ENCODE measurements around the gene NOTO. TPM values are rescaled to one million over a fixed set of nuclear protein-coding genes. Genes with fewer than 3 reads are reported as not detected.

The NOTO gene
- total RNA-seq, 3 donors from 2014 or later (not counting 1 experiment from before 2014, with no cell fraction given) = not detected

- WGBS (ENCODE audit: insufficient coverage) = 73% methylated on average over 10 of the region's 10 CpGs
- Histone ChIP-seq H3K36me3 (ENCODE audit: control insufficient read depth, insufficient read depth, low read length) (peaks cover 22% of the 10 kb centered on the region), H3K4me3 (ENCODE audit: low read length) (no peak overlapping the region), H3K4me1 (ENCODE audit: control insufficient read depth, insufficient read depth, low read length) (no peaks in the 10 kb centered on the region), H3K27ac (ENCODE audit: low read length) (no peak overlapping the region), H3K27me3 (ENCODE audit: control insufficient read depth, insufficient read depth, low read length) (no peaks in the 10 kb centered on the region), H3K9me3 (ENCODE audit: control insufficient read depth, insufficient read depth, low read length) (no peaks in the 10 kb centered on the region)
- Mint-ChIP-seq H3K9me3 (no peaks in the 10 kb centered on the region), H3K36me3 (no peaks in the 10 kb centered on the region), H3K4me3 (no peak overlapping the region), H3K27ac (peak overlapping the region in 1 of 2 donors; percentile 22), H3K27me3 (ENCODE audit: low read depth in 2 of 2) (no peaks in the 10 kb centered on the region), H3K4me1 (peaks cover 0 to 5% of the 10 kb centered on the region in 2 donors)
- intact Hi-C loops (cut with micrococcal nuclease) = no loop called here
- ATAC-seq = no peak
- DNase-seq = peak in 1 of 2 donors; percentile 40
- TF ChIP-seq, protein P1, sequence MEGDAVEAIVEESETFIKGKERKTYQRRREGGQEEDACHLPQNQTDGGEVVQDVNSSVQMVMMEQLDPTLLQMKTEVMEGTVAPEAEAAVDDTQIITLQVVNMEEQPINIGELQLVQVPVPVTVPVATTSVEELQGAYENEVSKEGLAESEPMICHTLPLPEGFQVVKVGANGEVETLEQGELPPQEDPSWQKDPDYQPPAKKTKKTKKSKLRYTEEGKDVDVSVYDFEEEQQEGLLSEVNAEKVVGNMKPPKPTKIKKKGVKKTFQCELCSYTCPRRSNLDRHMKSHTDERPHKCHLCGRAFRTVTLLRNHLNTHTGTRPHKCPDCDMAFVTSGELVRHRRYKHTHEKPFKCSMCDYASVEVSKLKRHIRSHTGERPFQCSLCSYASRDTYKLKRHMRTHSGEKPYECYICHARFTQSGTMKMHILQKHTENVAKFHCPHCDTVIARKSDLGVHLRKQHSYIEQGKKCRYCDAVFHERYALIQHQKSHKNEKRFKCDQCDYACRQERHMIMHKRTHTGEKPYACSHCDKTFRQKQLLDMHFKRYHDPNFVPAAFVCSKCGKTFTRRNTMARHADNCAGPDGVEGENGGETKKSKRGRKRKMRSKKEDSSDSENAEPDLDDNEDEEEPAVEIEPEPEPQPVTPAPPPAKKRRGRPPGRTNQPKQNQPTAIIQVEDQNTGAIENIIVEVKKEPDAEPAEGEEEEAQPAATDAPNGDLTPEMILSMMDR (IDR thresholded peaks at IDR 0.05) = no peak
Observed at GRCh38 chr2:73257425-73258125, 55.2 kb downstream of the NOTO start.

DNA sequence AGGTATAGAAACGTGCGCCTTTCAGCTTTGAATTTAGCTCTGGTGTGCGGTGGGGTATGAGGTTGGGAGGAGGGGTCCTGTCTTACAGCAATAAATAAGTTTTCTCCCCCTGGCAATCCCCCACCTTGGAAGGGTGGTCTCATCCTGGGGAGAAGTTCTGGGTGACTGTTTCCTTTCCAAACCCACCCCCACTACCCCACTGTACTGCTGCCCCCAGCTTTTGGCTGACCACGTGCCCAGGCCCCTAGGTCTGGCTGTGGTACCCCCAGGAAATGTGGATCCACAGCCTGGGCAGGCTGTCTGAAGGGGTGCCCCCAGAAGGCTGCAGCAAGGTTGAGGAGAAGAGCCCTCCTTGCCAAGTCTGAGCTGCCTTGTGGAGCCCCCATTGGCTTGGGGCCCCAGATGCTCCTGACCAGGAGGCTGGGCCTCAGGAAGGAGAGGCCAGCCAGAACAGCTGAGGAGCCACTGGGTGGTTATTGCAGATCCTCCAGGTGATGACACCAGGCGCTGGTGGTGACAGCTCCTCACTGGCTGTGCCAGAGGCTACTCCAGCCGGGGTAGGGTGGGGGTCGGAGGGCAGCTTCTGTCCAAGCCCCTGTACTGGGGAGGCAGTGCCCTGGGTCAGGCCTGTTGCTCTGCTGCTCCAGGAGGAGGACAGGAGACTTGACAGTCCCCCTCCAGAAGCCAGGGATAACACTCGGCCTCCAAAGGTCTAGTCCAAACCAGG is 56.0 kb downstream of the NOTO start:
- TF ChIP-seq, protein P1 (IDR thresholded peaks at IDR 0.05) = no peak
- no peak overlapping the region for H3K27ac ChIP-seq (ENCODE audit: low read length)
- peaks cover 0 to 5% of the 10 kb centered on the region in 2 donors for H3K4me1 Mint-ChIP-seq
- ATAC-seq (no peak), DNase-seq (no peak)
- no peaks in the 10 kb centered on the region for H3K4me1 ChIP-seq (ENCODE audit: control insufficient read depth, insufficient read depth, low read length)
- intact Hi-C loops (cut with micrococcal nuclease) = no loop called here
- no peaks in the 10 kb centered on the region for H3K27me3 Mint-ChIP-seq (ENCODE audit: low read depth in 2 of 2)
- no peak overlapping the region for H3K4me3 Mint-ChIP-seq
- no peaks in the 10 kb centered on the region for H3K27me3 ChIP-seq (ENCODE audit: control insufficient read depth, insufficient read depth, low read length)
- no peaks in the 10 kb centered on the region for H3K9me3 ChIP-seq (ENCODE audit: control insufficient read depth, insufficient read depth, low read length)
- H3K9me3 Mint-ChIP-seq = no peaks in the 10 kb centered on the region
- H3K4me3 ChIP-seq (ENCODE audit: low read length) = no peak overlapping the region
- 90% methylated on average over 7 of the region's 8 CpGs for WGBS (ENCODE audit: insufficient coverage)
- H3K36me3 Mint-ChIP-seq = no peaks in the 10 kb centered on the region
- H3K27ac Mint-ChIP-seq = no peak overlapping the region
- peaks cover 15% of the 10 kb centered on the region for H3K36me3 ChIP-seq (ENCODE audit: control insufficient read depth, insufficient read depth, low read length)

DNA sequence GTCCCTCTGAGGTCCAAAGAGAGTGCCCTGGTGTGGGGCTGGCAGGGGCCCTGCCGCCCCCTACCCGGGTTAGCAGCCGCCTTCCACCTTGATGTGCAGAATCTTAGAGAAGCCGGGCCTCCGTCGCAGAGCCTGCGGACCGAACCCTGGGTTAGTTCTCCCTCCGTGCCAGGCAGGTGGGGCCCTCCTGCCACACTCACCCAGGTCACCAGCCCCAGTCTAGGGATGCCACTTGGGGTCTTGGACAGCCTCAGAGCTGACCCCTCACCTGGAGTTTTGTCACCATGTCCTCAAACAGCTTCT is 56.5 kb downstream of the NOTO start:
- no peaks in the 10 kb centered on the region for H3K9me3 Mint-ChIP-seq
- ATAC-seq (no peak), DNase-seq (no peak)
- H3K4me1 ChIP-seq (ENCODE audit: control insufficient read depth, insufficient read depth, low read length) = no peaks in the 10 kb centered on the region
- H3K27ac ChIP-seq (ENCODE audit: low read length) = no peak overlapping the region
- H3K4me1 Mint-ChIP-seq = peaks cover 0 to 5% of the 10 kb centered on the region in 2 donors
- H3K27me3 Mint-ChIP-seq (ENCODE audit: low read depth in 2 of 2) = no peaks in the 10 kb centered on the region
- no peak overlapping the region for H3K27ac Mint-ChIP-seq
- H3K36me3 Mint-ChIP-seq = no peaks in the 10 kb centered on the region
- H3K4me3 Mint-ChIP-seq = no peak overlapping the region
- WGBS (ENCODE audit: insufficient coverage) = 97% methylated on average over 9 of the region's 9 CpGs
- TF ChIP-seq, protein P1 (IDR thresholded peaks at IDR 0.05) = no peak
- intact Hi-C loops (cut with micrococcal nuclease) = no loop called here
- H3K9me3 ChIP-seq (ENCODE audit: control insufficient read depth, insufficient read depth, low read length) = no peaks in the 10 kb centered on the region
- H3K4me3 ChIP-seq (ENCODE audit: low read length) = no peak overlapping the region
- peaks cover 10% of the 10 kb centered on the region for H3K36me3 ChIP-seq (ENCODE audit: control insufficient read depth, insufficient read depth, low read length)
- H3K27me3 ChIP-seq (ENCODE audit: control insufficient read depth, insufficient read depth, low read length) = no peaks in the 10 kb centered on the region
